Gastroesophageal sphincter (tissue), 3 donors: ENCODE data around the gene AFAP1.

Experiments used
- POLR2A ChIP-seq, 2 donors: fragments of 450-650 bp; IDR thresholded peaks; one replicate each; pipeline ENCODE4 v1.6.1; 2017; ENCODE audit warnings: antibody characterized with exemption in 2 of 2, mild to moderate bottlenecking in 2 of 2, moderate library complexity in 1 of 2
- TF ChIP-seq, protein P1 (sequence below), 4 experiments: fragments of 200-600 bp in 2 of 4; fragments of 450-650 bp in 2 of 4; sonication (generic) in 1 of 4; IDR thresholded peaks; one replicate each; pipeline ENCODE4 v1.5.1; 2017 to 2019; ENCODE audit warnings: antibody characterized with exemption in 4 of 4, mild to moderate bottlenecking in 2 of 4, moderate library complexity in 2 of 4

DNA sequence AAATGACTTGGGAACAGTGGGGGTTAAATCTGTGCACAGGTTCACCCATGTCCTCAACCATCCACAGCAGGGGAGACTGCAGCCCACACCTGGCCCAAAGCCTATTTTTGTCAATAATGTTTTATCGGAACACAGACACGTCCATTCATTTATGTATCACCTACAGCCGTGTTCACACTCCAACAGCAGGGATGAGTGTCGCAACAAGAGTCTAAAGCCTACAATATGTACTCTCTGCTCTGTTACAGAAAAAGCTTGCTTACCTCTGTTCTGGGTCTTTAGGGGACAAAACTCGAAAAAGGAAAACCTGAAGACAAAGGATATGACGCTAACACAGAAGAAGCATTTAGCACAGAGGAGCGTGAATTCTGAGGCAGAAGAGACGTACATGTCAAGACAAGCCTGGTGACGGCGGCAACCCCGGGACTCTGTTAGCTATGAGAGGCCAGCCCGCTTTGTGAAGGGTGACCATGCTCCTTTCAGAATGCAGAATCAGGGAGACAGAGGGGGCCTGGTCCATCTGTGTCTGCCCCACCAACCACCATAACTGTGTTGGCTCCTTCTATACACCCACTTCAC lies 45.5 kb downstream of the AFAP1 start:
- no peak for TF ChIP-seq POLR2A (IDR thresholded peaks at IDR 0.05)
- TF ChIP-seq, protein P1, sequence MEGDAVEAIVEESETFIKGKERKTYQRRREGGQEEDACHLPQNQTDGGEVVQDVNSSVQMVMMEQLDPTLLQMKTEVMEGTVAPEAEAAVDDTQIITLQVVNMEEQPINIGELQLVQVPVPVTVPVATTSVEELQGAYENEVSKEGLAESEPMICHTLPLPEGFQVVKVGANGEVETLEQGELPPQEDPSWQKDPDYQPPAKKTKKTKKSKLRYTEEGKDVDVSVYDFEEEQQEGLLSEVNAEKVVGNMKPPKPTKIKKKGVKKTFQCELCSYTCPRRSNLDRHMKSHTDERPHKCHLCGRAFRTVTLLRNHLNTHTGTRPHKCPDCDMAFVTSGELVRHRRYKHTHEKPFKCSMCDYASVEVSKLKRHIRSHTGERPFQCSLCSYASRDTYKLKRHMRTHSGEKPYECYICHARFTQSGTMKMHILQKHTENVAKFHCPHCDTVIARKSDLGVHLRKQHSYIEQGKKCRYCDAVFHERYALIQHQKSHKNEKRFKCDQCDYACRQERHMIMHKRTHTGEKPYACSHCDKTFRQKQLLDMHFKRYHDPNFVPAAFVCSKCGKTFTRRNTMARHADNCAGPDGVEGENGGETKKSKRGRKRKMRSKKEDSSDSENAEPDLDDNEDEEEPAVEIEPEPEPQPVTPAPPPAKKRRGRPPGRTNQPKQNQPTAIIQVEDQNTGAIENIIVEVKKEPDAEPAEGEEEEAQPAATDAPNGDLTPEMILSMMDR (IDR thresholded peaks at IDR 0.05) = no peak
